Liver (tissue), 9 donors: ENCODE measurements around the gene WAPL. TPM values are rescaled to one million over a fixed set of nuclear protein-coding genes. Genes with fewer than 3 reads are reported as not detected.

Experiments used
- DNase-seq: peaks from one replicate; pipeline ENCODE4 v3.0.0-alpha.2; 2017; ENCODE audit warnings: low spot score
- H3K27ac ChIP-seq, 2 donors: one replicate each; pipeline ENCODE4 v1.7.0; 2013; ENCODE audit warnings: inconsistent platforms in 2 of 2, low read length in 2 of 2, control low read depth in 1 of 2, low read depth in 1 of 2, mild to moderate bottlenecking in 1 of 2
- H3K27me3 ChIP-seq, 4 donors: one replicate each; pipeline versions ENCODE4 v1.6.1 to v1.7.0; 2013; ENCODE audit warnings: low read length in 3 of 4, inconsistent platforms in 1 of 4, mild to moderate bottlenecking in 1 of 4, moderate library complexity in 1 of 4; ENCODE audit not compliant: control insufficient read depth in 4 of 4, insufficient read depth in 4 of 4
- H3K36me3 ChIP-seq, 4 donors: one replicate each; pipeline versions ENCODE4 v1.6.1 to v1.7.0; 2013; ENCODE audit warnings: low read length in 3 of 4, mild to moderate bottlenecking in 3 of 4, low read depth in 1 of 4, moderate library complexity in 1 of 4; ENCODE audit not compliant: control insufficient read depth in 4 of 4, insufficient read depth in 3 of 4
- H3K4me1 ChIP-seq, 4 donors: one replicate each; pipeline versions ENCODE4 v1.6.1 to v1.7.0; 2013; ENCODE audit warnings: low read length in 3 of 4, mild to moderate bottlenecking in 3 of 4, moderate library complexity in 1 of 4; ENCODE audit not compliant: control insufficient read depth in 4 of 4, insufficient read depth in 4 of 4
- H3K4me3 ChIP-seq, 3 donors: one replicate each; pipeline versions ENCODE4 v1.6.1 to v1.7.0; 2013; ENCODE audit warnings: low read length in 3 of 3, control low read depth in 1 of 3, low read depth in 1 of 3, mild to moderate bottlenecking in 1 of 3
- H3K9ac ChIP-seq, 2 donors: one replicate each; pipeline ENCODE4 v1.7.0; 2013; ENCODE audit warnings: low read length in 2 of 2, mild to moderate bottlenecking in 2 of 2, moderate library complexity in 2 of 2, control low read depth in 1 of 2, low read depth in 1 of 2
- H3K9me3 ChIP-seq, 4 donors: one replicate each; pipeline versions ENCODE4 v1.6.1 to v1.7.0; 2013; ENCODE audit warnings: low read length in 3 of 4; ENCODE audit not compliant: control insufficient read depth in 4 of 4
- EGR1 ChIP-seq, 2 donors: IDR thresholded peaks; 2 replicates each; pipeline ENCODE4 v1.6.1; 2016 to 2018; ENCODE audit warnings: antibody characterized with exemption in 2 of 2, low read depth in 2 of 2
- FOXA1 ChIP-seq: IDR thresholded peaks from 2 replicates; pipeline ENCODE4 v1.6.1; 2016; ENCODE audit warnings: antibody characterized with exemption
- FOXA2 ChIP-seq: IDR thresholded peaks from 2 replicates; pipeline ENCODE4 v1.6.1; 2016; ENCODE audit warnings: antibody characterized with exemption
- GABPA ChIP-seq, 2 donors: IDR thresholded peaks in 1 of 2; conservative IDR thresholded peaks in 1 of 2; 2 replicates each; pipeline ENCODE4 v1.6.1; 2016; ENCODE audit warnings: antibody characterized with exemption in 2 of 2, mild to moderate bottlenecking in 1 of 2, moderate library complexity in 1 of 2
- HNF4A ChIP-seq, 2 donors: conservative IDR thresholded peaks; 2 replicates each; pipeline ENCODE4 v1.6.1; 2016; ENCODE audit warnings: antibody characterized with exemption in 2 of 2, mild to moderate bottlenecking in 2 of 2
- HNF4G ChIP-seq: IDR thresholded peaks from 2 replicates; pipeline ENCODE4 v1.6.1; 2016; ENCODE audit warnings: antibody characterized with exemption
- JUND ChIP-seq, 2 donors: IDR thresholded peaks; 2 replicates each; pipeline ENCODE4 v1.6.1; 2016; ENCODE audit warnings: antibody characterized with exemption in 2 of 2
- MAX ChIP-seq: IDR thresholded peaks from 2 replicates; pipeline ENCODE4 v1.6.1; 2016; ENCODE audit warnings: antibody characterized with exemption
- NR2F2 ChIP-seq: IDR thresholded peaks from 2 replicates; pipeline ENCODE4 v1.6.1; 2016; ENCODE audit warnings: antibody characterized with exemption
- RAD21 ChIP-seq, 2 donors: IDR thresholded peaks; 2 replicates each; pipeline ENCODE4 v1.6.1; 2016; ENCODE audit warnings: antibody characterized with exemption in 2 of 2, mild to moderate bottlenecking in 2 of 2
- REST ChIP-seq: IDR thresholded peaks from 2 replicates; pipeline ENCODE4 v1.6.1; 2016; ENCODE audit warnings: antibody characterized with exemption, mild to moderate bottlenecking
- RXRA ChIP-seq, 2 donors: IDR thresholded peaks; 2 replicates each; pipeline ENCODE4 v1.6.1; 2017 to 2018; ENCODE audit warnings: antibody characterized with exemption in 2 of 2, mild to moderate bottlenecking in 1 of 2
- SP1 ChIP-seq: IDR thresholded peaks from 2 replicates; pipeline ENCODE4 v1.6.1; 2018; ENCODE audit warnings: antibody characterized with exemption, mild to moderate bottlenecking
- TAF1 ChIP-seq: conservative IDR thresholded peaks from 2 replicates; pipeline ENCODE4 v1.6.1; 2016; ENCODE audit warnings: antibody characterized with exemption, mild to moderate bottlenecking
- YY1 ChIP-seq: IDR thresholded peaks from 2 replicates; pipeline ENCODE4 v1.6.1; 2016; ENCODE audit warnings: antibody characterized with exemption, mild to moderate bottlenecking
- ZBTB33 ChIP-seq: IDR thresholded peaks from 2 replicates; pipeline ENCODE4 v1.6.1; 2016; ENCODE audit warnings: antibody characterized with exemption
- WGBS: extraction: QIAGEN DNeasy Blood & Tissue Kit; methylation state at CpG from one replicate; pipeline ENCODE4 v1.1.7; 2013; 5-methylcytosine and 5-hydroxymethylcytosine counted together
- polyA plus RNA-seq, 2 donors: library from polyadenylated mRNA; stranded (reverse) in 1 of 2; unstranded in 1 of 2; fragments of 200-250 nt in 1 of 2; fragments of >200 nt in 1 of 2; fragmentation: Nextera tagmentation in 1 of 2; extraction: Ambion mirVana in 1 of 2; gene quantifications; one replicate each; pipeline versions ENCODE4 v1.2.1 to v1.2.3, GENCODE V29; 2013 to 2015
- total RNA-seq, 2 donors: library from RNA; depleted of rRNA; stranded (reverse); fragments of >200 nt; gene quantifications; one replicate each; pipeline ENCODE4 v1.2.3, GENCODE V29; 2014
- donor health status: healthy.
- donor health status: healthy.
- donor health status: healthy.
- donor health status: healthy.
- donor health status: healthy.

Gene WAPL
- total and polyA plus RNA-seq, 4 donors, result 9.7 to 37.9 (median 24.0) TPM

GRCh38 chr10:86545101-86545500 lies 23.5 kb upstream of the WAPL start:
- WGBS, result 74% methylated on average over 4 of the region's 4 CpGs
- Histone ChIP-seq H3K9ac (no peak overlapping the region), H3K27me3 (no peaks in the 10 kb centered on the region), H3K4me3 (no peak overlapping the region), H3K4me1 (no peaks in the 10 kb centered on the region), H3K9me3 (no peaks in the 10 kb centered on the region), H3K36me3 (no peaks in the 10 kb centered on the region), H3K27ac (no peak overlapping the region)
- TF ChIP-seq RXRA (IDR thresholded peaks at IDR 0.05) (no peak), ZBTB33 (no peak), TAF1 (no peak), EGR1 (IDR thresholded peaks at IDR 0.05; ENCODE audit: low read depth in 2 of 2) (no peak), REST (no peak), FOXA1 (no peak), JUND (IDR thresholded peaks at IDR 0.05) (no peak), HNF4A (conservative IDR thresholded peaks at IDR 0.05) (no peak), SP1 (no peak), YY1 (no peak), RAD21 (IDR thresholded peaks at IDR 0.05) (no peak), MAX (no peak)
- DNase-seq, result no peak

GRCh38 chr10:86540016-86540415 lies 18.4 kb upstream of the WAPL start:
- Histone ChIP-seq H3K9ac (no peak overlapping the region), H3K36me3 (no peaks in the 10 kb centered on the region), H3K27ac (no peak overlapping the region), H3K27me3 (no peaks in the 10 kb centered on the region), H3K9me3 (no peaks in the 10 kb centered on the region), H3K4me3 (no peak overlapping the region), H3K4me1 (peaks cover 0 to 10% (median 7%) of the 10 kb centered on the region in 4 donors)
- DNase-seq, result no peak
- TF ChIP-seq SP1 (no peak), JUND (IDR thresholded peaks at IDR 0.05) (no peak), RXRA (IDR thresholded peaks at IDR 0.05) (no peak), HNF4A (conservative IDR thresholded peaks at IDR 0.05) (no peak), RAD21 (IDR thresholded peaks at IDR 0.05) (no peak), EGR1 (IDR thresholded peaks at IDR 0.05; ENCODE audit: low read depth in 2 of 2) (no peak), HNF4G (no peak), ZBTB33 (no peak), TAF1 (no peak), FOXA2 (no peak), GABPA (IDR thresholded peaks at IDR 0.05 in 1 of 2, conservative IDR thresholded peaks at IDR 0.05 in 1 of 2) (no peak), FOXA1 (no peak), NR2F2 (no peak), REST (no peak)
- 81% methylated on average over 5 of the region's 5 CpGs for WGBS
